Ishikawa (cell line): Measurements from ENCODE around the gene PMAIP1.

Experiments
- CEBPB ChIP-seq: IDR thresholded peaks from 2 replicates; pipeline ENCODE4 v1.6.1; 2012
- CREB1 ChIP-seq: IDR thresholded peaks from 2 replicates; pipeline ENCODE4 v1.6.1; 2012; ENCODE audit warnings: low read depth
- EGR1 ChIP-seq: IDR thresholded peaks from 2 replicates; pipeline ENCODE4 v1.6.1; 2012
- EP300 ChIP-seq: IDR thresholded peaks from 2 replicates; pipeline ENCODE4 v1.6.1; 2012; ENCODE audit warnings: borderline replicate concordance
- FOXM1 ChIP-seq: IDR thresholded peaks from 2 replicates; pipeline ENCODE4 v1.6.1; 2012; ENCODE audit warnings: low read depth, borderline replicate concordance
- NFIC ChIP-seq: IDR thresholded peaks from 2 replicates; pipeline ENCODE4 v1.6.1; 2012
- RAD21 ChIP-seq: IDR thresholded peaks from 2 replicates; pipeline ENCODE4 v1.6.1; 2012; ENCODE audit warnings: low read depth
- REST ChIP-seq: IDR thresholded peaks from 2 replicates; pipeline ENCODE4 v1.6.1; 2012; ENCODE audit warnings: low read depth, mild to moderate bottlenecking
- TAF1 ChIP-seq: IDR thresholded peaks from 2 replicates; pipeline ENCODE4 v1.6.1; 2012; ENCODE audit warnings: low read depth, mild to moderate bottlenecking
- TCF12 ChIP-seq: IDR thresholded peaks from 2 replicates; pipeline ENCODE4 v1.6.1; 2012; ENCODE audit warnings: low read depth
- TEAD4 ChIP-seq: IDR thresholded peaks from 2 replicates; pipeline ENCODE4 v1.6.1; 2012
- USF1 ChIP-seq: IDR thresholded peaks from 2 replicates; pipeline ENCODE4 v1.6.1; 2012
- YY1 ChIP-seq: IDR thresholded peaks from 2 replicates; pipeline ENCODE4 v1.6.1; 2012; ENCODE audit warnings: low read depth
- ZBTB7A ChIP-seq: IDR thresholded peaks from 2 replicates; pipeline ENCODE4 v1.6.1; 2012; ENCODE audit warnings: low read depth
- TF ChIP-seq, protein P1 (sequence below): IDR thresholded peaks from 2 replicates; pipeline ENCODE4 v1.6.1; 2012

Gene PMAIP1

DNA sequence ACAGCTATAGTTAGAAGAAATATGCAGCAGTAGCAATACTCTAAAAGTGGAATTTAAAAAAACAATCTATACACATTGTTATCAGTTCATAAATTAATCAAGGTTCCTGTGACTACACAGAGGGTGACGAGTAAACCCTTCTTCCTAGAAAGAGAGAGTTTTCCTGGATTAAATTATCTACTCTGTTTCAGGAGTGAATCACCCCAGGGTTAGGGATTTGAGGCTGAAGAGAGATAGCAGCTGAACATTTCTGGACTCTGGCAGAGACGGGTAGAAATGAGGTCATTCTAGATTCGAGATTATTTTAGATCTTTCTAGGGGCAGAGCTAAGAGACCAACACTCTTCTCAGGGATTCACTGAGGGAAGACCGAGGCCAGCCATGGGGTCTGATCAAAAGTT is 38.8 kb upstream of the PMAIP1 start:
- TF ChIP-seq RAD21 = no peak
- no peak for TF ChIP-seq TAF1
- no peak for TF ChIP-seq CREB1
- no peak for TF ChIP-seq EGR1
- TF ChIP-seq TEAD4 = no peak
- TF ChIP-seq REST = no peak
- TF ChIP-seq, protein P1, sequence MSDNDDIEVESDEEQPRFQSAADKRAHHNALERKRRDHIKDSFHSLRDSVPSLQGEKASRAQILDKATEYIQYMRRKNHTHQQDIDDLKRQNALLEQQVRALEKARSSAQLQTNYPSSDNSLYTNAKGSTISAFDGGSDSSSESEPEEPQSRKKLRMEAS = no peak
- TF ChIP-seq USF1 = no peak
- TF ChIP-seq YY1 = no peak
- no peak for TF ChIP-seq ZBTB7A
- no peak for TF ChIP-seq EP300
- TF ChIP-seq FOXM1 = no peak
- no peak for TF ChIP-seq CEBPB
- TF ChIP-seq TCF12 = no peak
- TF ChIP-seq NFIC = no peak

DNA sequence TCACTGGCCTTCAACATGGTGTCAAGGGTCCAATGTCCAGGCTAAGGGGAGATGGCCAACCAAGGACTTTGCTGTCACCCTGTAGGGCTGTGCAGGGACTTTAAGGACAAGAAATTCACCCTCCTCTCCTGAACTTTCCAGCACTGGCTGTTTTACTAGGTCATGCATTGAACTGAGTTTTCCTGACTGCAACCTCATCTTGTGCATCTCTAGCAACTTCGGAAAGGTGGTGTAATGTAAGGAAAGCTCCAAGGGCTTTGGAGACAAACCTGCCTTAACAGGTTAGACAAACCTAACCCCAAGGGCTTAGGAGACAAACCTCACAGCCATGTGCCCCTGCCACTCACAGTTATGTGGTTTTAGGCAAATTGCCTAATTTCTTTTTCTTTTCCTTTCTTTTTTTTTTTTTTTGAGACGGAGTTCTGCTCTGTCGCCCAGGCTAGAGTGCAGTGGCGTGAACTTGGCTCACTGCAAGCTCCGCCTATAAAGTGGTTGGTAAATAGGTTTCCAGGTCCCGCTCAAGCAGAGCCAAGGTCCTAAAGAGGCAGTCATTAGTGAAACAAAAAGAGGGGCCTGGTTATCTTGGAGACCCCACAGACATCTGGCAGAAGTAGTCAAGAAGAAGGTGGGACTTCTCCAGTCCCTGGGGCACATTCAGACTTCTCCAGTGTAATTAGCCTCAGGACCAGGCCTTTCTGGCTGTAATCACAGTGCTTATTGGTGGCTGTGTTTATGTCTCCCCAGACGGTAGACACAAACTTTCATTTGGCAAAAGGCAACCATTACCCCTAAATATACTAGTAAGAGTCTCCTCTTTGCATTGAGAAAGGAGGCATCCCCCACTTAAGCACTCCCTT is 37.6 kb upstream of the PMAIP1 start:
- TF ChIP-seq NFIC (no peak), EP300 (no peak), TCF12 (no peak)

GRCh38 chr18:59865241-59865986 is 34.4 kb upstream of the PMAIP1 start:
- no peak for TF ChIP-seq USF1
- no peak for TF ChIP-seq FOXM1

DNA sequence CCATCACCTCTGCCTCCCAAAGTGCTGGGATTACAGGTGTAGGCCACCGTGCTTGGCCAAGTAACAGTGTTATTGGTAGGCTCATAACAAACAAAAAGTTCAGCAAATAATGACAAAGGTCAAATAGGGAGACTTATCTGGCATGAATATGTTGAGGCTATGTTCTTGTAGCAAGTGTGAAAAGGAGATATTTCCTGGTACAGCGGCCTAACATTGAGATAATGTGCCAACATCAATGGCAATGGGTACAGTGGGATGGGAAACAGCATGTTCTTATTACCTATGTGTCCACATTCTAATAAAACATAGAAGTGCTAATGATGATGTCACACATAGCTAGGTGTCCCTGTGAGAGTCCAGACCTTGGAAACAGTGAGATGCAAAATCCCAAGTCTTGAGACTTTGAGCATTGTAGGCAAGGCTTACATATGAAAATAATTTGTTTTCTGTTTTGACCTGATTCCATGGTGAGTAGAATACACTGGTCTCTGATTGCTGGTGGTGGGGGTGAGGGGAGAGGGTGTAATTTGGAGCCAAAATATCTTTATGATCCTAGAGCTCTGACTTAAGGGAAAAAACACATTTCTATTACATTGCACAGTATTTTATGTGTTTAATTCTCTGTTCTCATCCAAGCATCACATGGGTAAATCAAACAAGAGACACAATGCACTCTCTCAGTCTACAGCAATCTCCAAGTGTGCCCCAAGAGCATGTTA is 33.1 kb upstream of the PMAIP1 start:
- no peak for TF ChIP-seq NFIC
- TF ChIP-seq YY1 = no peak
- TF ChIP-seq EGR1 = no peak
- no peak for TF ChIP-seq RAD21

DNA sequence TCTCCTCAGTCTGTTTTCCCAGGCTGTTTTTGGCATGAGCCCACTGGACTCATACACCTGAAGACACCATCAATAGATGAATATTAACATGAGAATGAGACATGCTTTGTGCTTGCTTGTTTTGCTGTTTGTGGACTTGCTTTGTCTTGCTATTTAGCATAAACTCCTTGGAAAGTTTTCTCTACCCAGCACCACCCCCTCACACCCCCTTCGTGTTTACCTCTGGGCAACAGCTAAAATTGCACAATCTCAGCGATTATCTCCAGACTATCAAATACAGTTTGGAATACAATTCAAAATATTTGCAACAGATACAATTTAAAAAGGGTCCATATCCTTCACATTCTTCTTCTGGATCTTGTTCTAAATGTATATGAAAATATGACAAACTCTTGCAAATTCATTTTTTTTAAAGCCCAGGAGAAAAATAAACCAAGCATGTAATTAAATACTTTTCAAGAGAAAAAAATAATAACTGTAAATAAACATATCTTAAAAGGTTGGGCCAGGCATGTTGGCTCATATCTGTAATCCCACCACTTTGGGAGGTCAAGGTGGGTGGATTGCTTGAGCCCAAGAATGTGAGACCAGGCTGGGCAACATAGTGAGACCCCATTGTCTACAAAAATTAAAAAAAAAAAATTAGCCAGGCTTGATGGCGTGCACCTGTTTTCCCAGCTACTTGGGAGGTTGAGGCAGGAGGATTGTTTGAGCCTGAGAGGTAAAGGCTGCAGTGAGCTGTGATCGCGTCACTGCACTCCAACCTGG is 32.3 kb upstream of the PMAIP1 start:
- TF ChIP-seq ZBTB7A (no peak), EGR1 (no peak), NFIC (no peak), REST (no peak), YY1 (no peak), RAD21 (no peak), CEBPB (no peak), CREB1 (no peak), USF1 (no peak), EP300 (no peak), FOXM1 (no peak), TEAD4 (no peak), TAF1 (no peak), TCF12 (no peak)
- TF ChIP-seq, protein P1 = no peak
